ENCODE data around the gene KRTAP1-3. TPM values are rescaled to one million over a fixed set of nuclear protein-coding genes. Genes with fewer than 3 reads are reported as not detected.
"Not testable (repeated sequence)": the region's sequence is repeated elsewhere in the genome, so short reads cannot be mapped to it uniquely, and the experiment has no call there.

KRTAP1-3 gene
- total RNA-seq, 3 donors from 2014 or later (not counting 1 experiment from before 2014, with no cell fraction given), result not detected

DNA sequence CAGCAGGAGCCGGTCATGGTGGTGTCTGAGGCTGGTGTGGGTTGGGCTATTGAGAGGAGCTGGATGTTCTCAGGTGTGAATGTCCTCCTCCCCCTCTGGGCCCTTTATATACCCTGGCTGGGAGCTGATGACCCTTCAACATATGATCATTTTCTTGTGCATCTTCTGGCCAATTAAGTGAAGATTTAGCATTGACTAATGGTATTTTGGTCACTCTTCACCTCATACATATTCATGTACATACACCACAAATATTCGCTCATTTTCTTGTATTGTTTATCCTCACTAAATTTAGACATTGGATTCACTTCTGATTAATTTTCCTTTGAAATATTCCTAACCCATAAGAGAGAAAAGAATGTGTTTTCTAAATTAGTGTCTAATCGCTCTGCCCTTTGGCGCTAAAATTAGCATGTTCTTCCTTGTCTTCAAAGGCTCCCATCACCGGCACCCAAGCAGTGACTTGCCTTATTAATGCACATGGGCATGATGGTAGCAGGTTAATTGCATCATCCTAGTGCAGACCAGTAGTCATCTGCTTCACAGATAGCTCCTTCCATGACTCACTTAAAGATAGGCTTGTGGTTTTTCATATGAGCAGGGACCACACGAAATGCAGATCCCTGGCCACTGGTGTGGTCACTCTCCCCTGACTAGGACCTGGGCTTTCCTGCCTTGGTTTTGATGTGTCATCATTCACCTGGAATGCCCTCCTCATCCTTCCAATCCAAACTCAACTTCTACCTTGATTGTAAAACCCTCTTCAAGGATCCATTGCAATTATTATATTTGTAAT, 31.4 kb upstream of the KRTAP1-3 start, which contains the start of gene KRTAP2-4:
Gene KRTAP2-4 (minus strand): TSS at position 51 of the 796 bp plus-strand sequence. CDS start 34 bp downstream, at position 17.
- no peaks in the 10 kb centered on the region for H3K36me3 ChIP-seq (ENCODE audit: control insufficient read depth, insufficient read depth, low read length)
- Mint-ChIP-seq H3K4me1 (no peaks in the 10 kb centered on the region), H3K4me3 (no peak within 1 kb of the TSS), H3K27ac (no peak within 1 kb of the TSS), H3K9me3 (no peaks in the 10 kb centered on the region), H3K27me3 (ENCODE audit: low read depth in 2 of 2) (peaks cover 0 to 6% of the 10 kb centered on the region in 2 donors), H3K36me3 (no peaks in the 10 kb centered on the region)
- no peak for DNase-seq
- intact Hi-C loops (cut with micrococcal nuclease), result no loop called here
- no peak within 1 kb of the TSS for H3K27ac ChIP-seq (ENCODE audit: low read length)
- no peak for ATAC-seq
- no peak within 1 kb of the TSS for H3K4me3 ChIP-seq (ENCODE audit: low read length)
- no peak for TF ChIP-seq CTCF (IDR thresholded peaks at IDR 0.05)
- WGBS (ENCODE audit: insufficient coverage), result 86% methylated on average over 5 of the region's 6 CpGs
- no peaks in the 10 kb centered on the region for H3K9me3 ChIP-seq (ENCODE audit: control insufficient read depth, insufficient read depth, low read length)
- no peaks in the 10 kb centered on the region for H3K27me3 ChIP-seq (ENCODE audit: control insufficient read depth, insufficient read depth, low read length)
- no peaks in the 10 kb centered on the region for H3K4me1 ChIP-seq (ENCODE audit: control insufficient read depth, insufficient read depth, low read length)

- intact Hi-C loops (cut with micrococcal nuclease); H3K4me1 Mint-ChIP-seq: not testable (repeated sequence)
- H3K27me3 Mint-ChIP-seq (ENCODE audit: low read depth in 2 of 2), result peaks cover 5 to 15% of the 10 kb centered on the region in 2 donors
Observed at GRCh38 chr17:41065016-41065689, 30.5 kb upstream of the KRTAP1-3 start.

DNA sequence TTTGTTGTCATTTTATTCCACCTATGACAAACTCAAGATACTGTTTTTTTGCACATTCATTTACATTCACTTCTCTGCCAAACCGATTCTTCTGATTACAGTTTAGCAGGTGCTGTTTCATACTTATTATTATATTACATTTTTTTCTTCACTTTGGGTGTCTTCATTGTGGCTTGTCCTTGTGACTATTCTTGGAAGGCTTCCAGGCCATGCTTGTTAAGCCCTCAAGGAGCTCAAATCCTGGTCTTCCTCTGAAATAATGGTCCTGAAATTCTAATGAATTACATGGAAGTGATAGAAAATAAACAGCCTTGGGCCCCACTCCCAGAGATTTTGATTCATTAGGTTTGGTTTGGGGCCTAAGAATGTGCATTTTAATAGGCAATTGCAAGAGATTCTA, 29.6 kb upstream of the KRTAP1-3 start:
- no peaks in the 10 kb centered on the region for H3K4me1 ChIP-seq (ENCODE audit: control insufficient read depth, insufficient read depth, low read length)
- H3K4me3 ChIP-seq (ENCODE audit: low read length), result no peak overlapping the region
- no peak overlapping the region for H3K4me3 Mint-ChIP-seq
- no peak overlapping the region for H3K27ac Mint-ChIP-seq
- intact Hi-C loops (cut with micrococcal nuclease), result no loop called here
- no peaks in the 10 kb centered on the region for H3K36me3 Mint-ChIP-seq
- TF ChIP-seq CTCF (IDR thresholded peaks at IDR 0.05), result no peak
- no peak for ATAC-seq
- WGBS (ENCODE audit: insufficient coverage), result no CpG with 5 or more reads among the region's 1 CpG
- no peaks in the 10 kb centered on the region for H3K9me3 Mint-ChIP-seq
- H3K27me3 ChIP-seq (ENCODE audit: control insufficient read depth, insufficient read depth, low read length), result no peaks in the 10 kb centered on the region
- H3K27ac ChIP-seq (ENCODE audit: low read length), result no peak overlapping the region
- H3K9me3 ChIP-seq (ENCODE audit: control insufficient read depth, insufficient read depth, low read length), result no peaks in the 10 kb centered on the region
- H3K27me3 Mint-ChIP-seq (ENCODE audit: low read depth in 2 of 2), result peaks cover 7 to 19% of the 10 kb centered on the region in 2 donors
- no peak for DNase-seq
- H3K4me1 Mint-ChIP-seq, result no peaks in the 10 kb centered on the region
- H3K36me3 ChIP-seq (ENCODE audit: control insufficient read depth, insufficient read depth, low read length), result no peaks in the 10 kb centered on the region

More at GRCh38 chr17:41065016-41065689, 30.5 kb upstream of the KRTAP1-3 start:
- DNase-seq; H3K4me1 ChIP-seq (ENCODE audit: control insufficient read depth, insufficient read depth, low read length); H3K27ac Mint-ChIP-seq; ATAC-seq; H3K27me3 ChIP-seq (ENCODE audit: control insufficient read depth, insufficient read depth, low read length); H3K9me3 Mint-ChIP-seq; H3K36me3 ChIP-seq (ENCODE audit: control insufficient read depth, insufficient read depth, low read length); H3K4me3 Mint-ChIP-seq; H3K36me3 Mint-ChIP-seq; H3K27ac ChIP-seq (ENCODE audit: low read length); H3K4me3 ChIP-seq (ENCODE audit: low read length); H3K9me3 ChIP-seq (ENCODE audit: control insufficient read depth, insufficient read depth, low read length): not testable (repeated sequence)
- 84% methylated on average over 3 of the region's 16 CpGs for WGBS (ENCODE audit: insufficient coverage)

GRCh38 chr17:41063449-41063848, 28.8 kb upstream of the KRTAP1-3 start:
- Histone ChIP-seq H3K4me1 (ENCODE audit: control insufficient read depth, insufficient read depth, low read length) (no peaks in the 10 kb centered on the region), H3K27me3 (ENCODE audit: control insufficient read depth, insufficient read depth, low read length) (no peaks in the 10 kb centered on the region), H3K27ac (ENCODE audit: low read length) (no peak overlapping the region), H3K9me3 (ENCODE audit: control insufficient read depth, insufficient read depth, low read length) (no peaks in the 10 kb centered on the region), H3K36me3 (ENCODE audit: control insufficient read depth, insufficient read depth, low read length) (no peaks in the 10 kb centered on the region), H3K4me3 (ENCODE audit: low read length) (no peak overlapping the region)
- H3K27me3 Mint-ChIP-seq (ENCODE audit: low read depth in 2 of 2), result peaks cover 9 to 28% of the 10 kb centered on the region in 2 donors
- ATAC-seq, result no peak
- no peak overlapping the region for H3K27ac Mint-ChIP-seq
- DNase-seq, result no peak
- no peaks in the 10 kb centered on the region for H3K9me3 Mint-ChIP-seq
- no CpG with 5 or more reads among the region's 4 CpGs for WGBS (ENCODE audit: insufficient coverage)
- intact Hi-C loops (cut with micrococcal nuclease), result no loop called here
- no peaks in the 10 kb centered on the region for H3K4me1 Mint-ChIP-seq
- no peaks in the 10 kb centered on the region for H3K36me3 Mint-ChIP-seq
- H3K4me3 Mint-ChIP-seq, result no peak overlapping the region
- no peak for TF ChIP-seq CTCF (IDR thresholded peaks at IDR 0.05)

Measured in natural killer cell (primary cell).